H1 (cell line): Measurements from ENCODE around the gene SLC25A51. TPM values are rescaled to one million over a fixed set of nuclear protein-coding genes. Genes with fewer than 3 reads are reported as not detected.

Source experiments
- CTCF ChIA-PET: fragments of 300-600 bp; sonication (Branson Sonifier 250); formaldehyde crosslinking; loops from one replicate; lab custom pipeline; 2021; ENCODE audit not compliant: partially characterized antibody; lab: Charles Lee
- POLR2A ChIA-PET: fragments of 300-600 bp; sonication (Branson Sonifier 250); formaldehyde crosslinking; loops from one replicate; lab custom pipeline; 2021; ENCODE audit warnings: inconsistent platforms; ENCODE audit not compliant: partially characterized antibody; lab: Charles Lee
- DNase-seq, 2 experiments: peaks; one replicate each; pipeline versions ENCODE4 v3.0.0 to v3.0.0-alpha.2; 2010 to 2022; ENCODE audit warnings: low spot score in 2 of 2, low read depth in 1 of 2, mixed read lengths in 1 of 2
- FAIRE-seq: peaks from 2 replicates; lab custom pipeline; 2011; peaks lifted over from hg19 to GRCh38; lab: Jason Lieb, UNC
- H2AFZ ChIP-seq: 2 replicates; pipeline ENCODE4 v1.8.1; 2012; ENCODE audit warnings: low read length, inconsistent platforms
- H2AK5ac ChIP-seq: 2 replicates; pipeline ENCODE4 v1.6.1; 2013; ENCODE audit warnings: low read depth, low read length
- H2BK120ac ChIP-seq: replicated peaks from 2 replicates; pipeline ENCODE3; 2013; ENCODE audit warnings: low read depth, low read length, inconsistent platforms
- H2BK12ac ChIP-seq: 2 replicates; pipeline ENCODE4 v1.6.1; 2013; ENCODE audit warnings: low read depth, low read length
- H2BK15ac ChIP-seq: 2 replicates; pipeline ENCODE4 v1.6.1; 2013; ENCODE audit warnings: low read length
- H2BK20ac ChIP-seq: 2 replicates; pipeline ENCODE4 v1.6.1; 2013; ENCODE audit warnings: low read length
- H2BK5ac ChIP-seq: 2 replicates; pipeline ENCODE4 v1.6.1; 2013; ENCODE audit warnings: low read depth, low read length
- H3K14ac ChIP-seq: 2 replicates; pipeline ENCODE4 v1.6.1; 2013; ENCODE audit warnings: inconsistent platforms; ENCODE audit not compliant: insufficient read length
- H3K18ac ChIP-seq: 2 replicates; pipeline ENCODE4 v1.6.1; 2013; ENCODE audit warnings: low read length; ENCODE audit errors: extremely low read depth
- H3K23ac ChIP-seq: 2 replicates; pipeline ENCODE4 v1.6.1; 2013; ENCODE audit warnings: inconsistent platforms; ENCODE audit not compliant: insufficient read length
- H3K23me2 ChIP-seq: 2 replicates; pipeline ENCODE4 v1.6.1; 2013; ENCODE audit warnings: low read depth, low read length
- H3K27ac ChIP-seq: 2 replicates; pipeline ENCODE4 v1.6.1; 2011; ENCODE audit warnings: low read depth, low read length, inconsistent platforms
- H3K27me3 ChIP-seq, 4 experiments: replicated peaks in 1 of 4; 1 replicate in 1 of 4; 2 replicates in 3 of 4; pipeline versions ENCODE4 v1.6.1 to v1.8.1; 2011 to 2013; ENCODE audit warnings: low read length in 3 of 4, mild to moderate bottlenecking in 3 of 4, inconsistent platforms in 2 of 4, mixed read lengths in 2 of 4, moderate library complexity in 1 of 4; ENCODE audit not compliant: control insufficient read depth in 3 of 4, insufficient read depth in 3 of 4; ENCODE audit errors: extremely low read depth in 1 of 4
- H3K36me3 ChIP-seq, 4 experiments: 2 replicates each; pipeline versions ENCODE4 v1.6.1 to v1.8.1; 2011 to 2013; ENCODE audit warnings: mild to moderate bottlenecking in 4 of 4, low read length in 3 of 4, moderate library complexity in 2 of 4, control low read depth in 1 of 4, inconsistent platforms in 1 of 4; ENCODE audit not compliant: insufficient read depth in 4 of 4, control insufficient read depth in 2 of 4
- H3K4ac ChIP-seq: replicated peaks from 2 replicates; pipeline ENCODE3; 2013; ENCODE audit warnings: low read length, low read depth, mixed read lengths, inconsistent platforms; ENCODE audit not compliant: insufficient read length
- H3K4me1 ChIP-seq, 4 experiments: replicated peaks in 1 of 4; 1 replicate in 1 of 4; 2 replicates in 3 of 4; pipeline versions ENCODE4 v1.6.1 to v1.8.1; 2011 to 2013; ENCODE audit warnings: low read length in 3 of 4, inconsistent platforms in 2 of 4, mixed read lengths in 1 of 4; ENCODE audit not compliant: insufficient read depth in 4 of 4, control insufficient read depth in 3 of 4
- H3K4me2 ChIP-seq, 2 experiments: 2 replicates each; pipeline versions ENCODE4 v1.6.1 to v1.8.1; 2011 to 2013; ENCODE audit warnings: low read depth in 2 of 2, low read length in 2 of 2, control low read depth in 1 of 2, inconsistent platforms in 1 of 2, mild to moderate bottlenecking in 1 of 2; ENCODE audit not compliant: insufficient read depth in 1 of 2
- H3K4me3 ChIP-seq, 4 experiments: fragments of 200-600, 300-600 bp in 1 of 4; sonication (generic), shearing (Covaris generic), sonication (Bioruptor Twin) in 1 of 4; 2 replicates each; pipeline versions ENCODE4 v1.5.1 to v1.8.1; 2011 to 2016; ENCODE audit warnings: low read length in 4 of 4, low read depth in 3 of 4, control low read depth in 2 of 4, inconsistent platforms in 2 of 4, mild to moderate bottlenecking in 2 of 4, mixed read lengths in 1 of 4, moderate library complexity in 1 of 4; ENCODE audit not compliant: insufficient read depth in 2 of 4; ENCODE audit errors: extremely low read depth in 1 of 4
- H3K56ac ChIP-seq: replicated peaks from 2 replicates; pipeline ENCODE3; 2013; ENCODE audit warnings: low read depth, mild to moderate bottlenecking, mixed read lengths, low read length, inconsistent platforms; ENCODE audit not compliant: insufficient read length
- H3K79me1 ChIP-seq: 2 replicates; pipeline ENCODE4 v1.6.1; 2013; ENCODE audit warnings: low read depth, low read length, control low read depth
- H3K79me2 ChIP-seq, 2 experiments: 2 replicates each; pipeline versions ENCODE4 v1.6.1 to v1.8.1; 2012 to 2013; ENCODE audit warnings: low read length in 2 of 2, mild to moderate bottlenecking in 2 of 2, inconsistent platforms in 1 of 2; ENCODE audit not compliant: insufficient read depth in 2 of 2, control insufficient read depth in 1 of 2
- H3K9ac ChIP-seq, 4 experiments: replicated peaks in 1 of 4; 1 replicate in 1 of 4; 2 replicates in 3 of 4; pipeline versions ENCODE4 v1.6.1 to v1.8.1; 2011 to 2013; ENCODE audit warnings: low read depth in 3 of 4, low read length in 3 of 4, control low read depth in 2 of 4, mild to moderate bottlenecking in 2 of 4, moderate library complexity in 2 of 4, inconsistent platforms in 1 of 4; ENCODE audit errors: extremely low read depth in 1 of 4
- H3K9me3 ChIP-seq, 2 experiments: 2 replicates each; pipeline versions ENCODE4 v1.6.1 to v1.8.1; 2012 to 2013; ENCODE audit warnings: mild to moderate bottlenecking in 2 of 2, moderate library complexity in 2 of 2, control low read depth in 1 of 2, inconsistent platforms in 1 of 2, low read depth in 1 of 2, low read length in 1 of 2, mixed read lengths in 1 of 2; ENCODE audit not compliant: insufficient read depth in 2 of 2
- H4K20me1 ChIP-seq, 2 experiments: replicated peaks in 1 of 2; 2 replicates each; pipeline versions ENCODE3 to v1.8.1; 2011 to 2013; ENCODE audit warnings: inconsistent platforms in 2 of 2, low read length in 2 of 2, mild to moderate bottlenecking in 1 of 2; ENCODE audit not compliant: insufficient read depth in 2 of 2, control insufficient read depth in 1 of 2
- H4K5ac ChIP-seq: 2 replicates; pipeline ENCODE4 v1.6.1; 2013; ENCODE audit warnings: low read length, low read depth, mixed read lengths, inconsistent platforms; ENCODE audit not compliant: insufficient read length
- H4K8ac ChIP-seq: 2 replicates; pipeline ENCODE4 v1.8.0; 2013; ENCODE audit warnings: mild to moderate bottlenecking, moderate library complexity, low read length, inconsistent platforms; ENCODE audit not compliant: insufficient read depth; ENCODE audit errors: extremely low read depth
- H4K91ac ChIP-seq: replicated peaks from 2 replicates; pipeline ENCODE3; 2013; ENCODE audit warnings: low read length, mixed read lengths, inconsistent platforms; ENCODE audit not compliant: insufficient read length
- CBX8 ChIP-seq: fragments of 300-800, 300-1000 bp; sonication (generic); IDR thresholded peaks from 2 replicates; pipeline ENCODE4 v1.7.1; 2016; ENCODE audit warnings: low read depth, low read length, borderline replicate concordance
- CEBPB ChIP-seq: IDR thresholded peaks from 2 replicates; pipeline ENCODE4 v1.6.1; 2012; ENCODE audit warnings: low read depth, low read length
- CREB1 ChIP-seq: IDR thresholded peaks from 2 replicates; pipeline ENCODE4 v1.6.1; 2012; ENCODE audit warnings: inconsistent platforms
- E2F6 ChIP-seq: IDR thresholded peaks from 2 replicates; pipeline ENCODE4 v1.6.1; 2012; ENCODE audit warnings: inconsistent platforms
- POLR2A ChIP-seq, 2 experiments: IDR thresholded peaks; 1 replicate in 1 of 2; 2 replicates in 1 of 2; pipeline ENCODE4 v1.6.1; 2011; ENCODE audit warnings: low read depth in 2 of 2, low read length in 2 of 2, mild to moderate bottlenecking in 2 of 2; ENCODE audit errors: control extremely low read depth in 1 of 2
- RXRA ChIP-seq: IDR thresholded peaks from 2 replicates; pipeline ENCODE4 v1.6.1; 2011; ENCODE audit warnings: low read depth, mild to moderate bottlenecking, low read length, moderate library complexity; ENCODE audit not compliant: insufficient read depth
- SIRT6 ChIP-seq: IDR thresholded peaks from one replicate; pipeline ENCODE4 v1.7.1; 2012; ENCODE audit warnings: low read length, inconsistent platforms
- WGBS, 2 experiments: shearing (Covaris generic) in 1 of 2; methylation state at CpG; one replicate each; pipeline versions ENCODE4 v1.1.6 to v1.1.7; 2013 to 2015; ENCODE audit warnings: low lambda C conversion rate in 2 of 2, mixed read lengths in 2 of 2, inconsistent platforms in 1 of 2, low coverage in 1 of 2, missing lambda C conversion rate in 1 of 2; ENCODE audit not compliant: insufficient replicate concordance in 2 of 2, insufficient coverage in 1 of 2, insufficient read length in 1 of 2; ENCODE audit errors: extremely low coverage in 1 of 2, missing lambda C conversion rate in 1 of 2; 5-methylcytosine and 5-hydroxymethylcytosine counted together
- polyA plus RNA-seq, 7 experiments: library from polyadenylated mRNA; depleted of rRNA in 3 of 7; stranded (reverse) in 5 of 7; unstranded in 2 of 7; fragments of >200 nt in 5 of 7; fragments of 200-250 nt in 2 of 7; gene quantifications; 1 replicate in 5 of 7; 2 replicates in 1 of 7; 4 replicates in 1 of 7; pipeline versions ENCODE4 v1.2.1 to v1.2.3, GENCODE V29; 2011 to 2013; ENCODE audit warnings: missing spikeins in 2 of 7, mixed read lengths in 2 of 7
- total RNA-seq: library from RNA; stranded (reverse); fragmentation: NEBNext Ultra II Directional; extraction: Animal tissue kit (Norgen Biotek cat#: 25700); gene quantifications from 2 replicates; pipeline ENCODE4 v1.2.1, GENCODE V29; 2021

Gene SLC25A51
- total and polyA plus RNA-seq, 2 of the 8 experiments (the other 6 are each of a cell fraction or from before 2014, with no cell fraction given) = 8.0 to 14.5 TPM

GRCh38 chr9:37946971-37947370, 43.0 kb upstream of the SLC25A51 start:
- no peaks in the 10 kb centered on the region for H3K27me3 ChIP-seq
- no peak overlapping the region for H3K14ac ChIP-seq
- H4K8ac ChIP-seq = no peak overlapping the region
- H2BK12ac ChIP-seq = no peak overlapping the region
- no peak overlapping the region for H2BK20ac ChIP-seq
- no peaks in the 10 kb centered on the region for H3K79me1 ChIP-seq
- H3K4ac ChIP-seq = no peak overlapping the region
- FAIRE-seq = no peak
- peaks cover 0 to 14% (median under 1%) of the 10 kb centered on the region in 4 experiments; a peak in 4 of 8 replicates for H3K36me3 ChIP-seq
- no peak overlapping the region for H3K27ac ChIP-seq
- H3K56ac ChIP-seq = no peak overlapping the region
- H3K79me2 ChIP-seq = no peaks in the 10 kb centered on the region
- ChIA-PET POLR2A (no interaction called here), CTCF (interaction anchor here (0.8 to 1.4 kb wide), 4 partner anchors 9 to 141 kb away, joined by 3 to 8 read pairs (median 3); no protein-coding TSS in a partner anchor)
- H4K5ac ChIP-seq = no peak overlapping the region
- H3K9me3 ChIP-seq = no peaks in the 10 kb centered on the region
- no peak overlapping the region for H3K4me2 ChIP-seq
- no peak overlapping the region for H2BK5ac ChIP-seq
- no peak overlapping the region for H2BK120ac ChIP-seq
- H3K4me3 ChIP-seq = no peak overlapping the region
- WGBS, 2 experiments = 79% methylated on average over 7 of the region's 7 CpGs; no CpG with 5 or more reads in 1 of the 2 experiments
- DNase-seq = no peak
- no peak overlapping the region for H2AFZ ChIP-seq
- H3K9ac ChIP-seq = no peak overlapping the region
- no peak overlapping the region for H4K91ac ChIP-seq
- H3K4me1 ChIP-seq = peaks cover 6 to 25% (median 14%) of the 10 kb centered on the region in 4 experiments
- 0 out of 2 replicates have a peak, but pooled peaks cover 2% of the 10 kb centered on the region for H3K23me2 ChIP-seq
- no peak for TF ChIP-seq SIRT6
- TF ChIP-seq CEBPB = no peak
- no peak for TF ChIP-seq POLR2A (IDR thresholded peaks at IDR 0.05; ENCODE audit: control extremely low read depth in 1 of 2, low read depth in 2 of 2, low read length in 2 of 2)
- no peak for TF ChIP-seq CREB1
- no peak for TF ChIP-seq E2F6
- no peak for TF ChIP-seq CBX8
- TF ChIP-seq RXRA = no peak
- H3K23ac ChIP-seq = no peak overlapping the region
- H4K20me1 ChIP-seq = peaks cover 2% of the 10 kb centered on the region in 2 experiments
- H3K18ac ChIP-seq = no peak overlapping the region
- H2AK5ac ChIP-seq = no peak overlapping the region
- no peak overlapping the region for H2BK15ac ChIP-seq
